Esophagus mucosa (tissue), 1 donor: Measurements from ENCODE around the gene GPR78. TPM values are rescaled to one million over a fixed set of nuclear protein-coding genes. Genes with fewer than 3 reads are reported as not detected.
"Not testable (repeated sequence)": the region's sequence is repeated elsewhere in the genome, so short reads cannot be mapped to it uniquely, and the experiment has no call there.

Experiments
- ATAC-seq: fragments of 200-7000 bp; cut with Tn5 transposase; one replicate; pipeline ENCODE4 v1.9.1; 2020
- total RNA-seq: library from RNA; stranded (reverse); gene quantifications from one replicate; pipeline ENCODE4 v1.2.4, GENCODE V29; 2023
- donor health status: DM: yes; HTN: yes; CAD: no.

Gene GPR78
- total RNA-seq, 1 donor from 2014 or later = 6.4 TPM

DNA sequence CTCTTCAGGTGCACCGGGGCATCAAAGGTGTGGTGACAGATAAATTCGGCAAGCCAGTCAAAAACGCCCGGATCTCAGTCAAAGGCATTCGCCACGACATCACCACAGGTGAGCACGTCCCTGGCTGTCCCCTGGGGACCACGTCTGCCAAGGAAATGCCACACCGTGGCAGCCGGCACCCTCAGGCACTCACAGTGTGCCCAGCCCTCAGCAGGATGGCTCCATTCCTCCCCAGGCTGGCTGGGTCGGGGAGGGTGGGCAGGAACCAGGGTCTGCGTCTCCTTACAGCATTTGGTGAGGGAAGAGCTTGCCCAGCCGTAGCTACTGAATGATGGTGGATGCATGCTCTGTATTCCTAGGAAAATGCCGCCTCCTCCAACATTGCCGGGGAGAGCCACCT, 38.2 kb downstream of the GPR78 start:
- ATAC-seq = no peak

DNA sequence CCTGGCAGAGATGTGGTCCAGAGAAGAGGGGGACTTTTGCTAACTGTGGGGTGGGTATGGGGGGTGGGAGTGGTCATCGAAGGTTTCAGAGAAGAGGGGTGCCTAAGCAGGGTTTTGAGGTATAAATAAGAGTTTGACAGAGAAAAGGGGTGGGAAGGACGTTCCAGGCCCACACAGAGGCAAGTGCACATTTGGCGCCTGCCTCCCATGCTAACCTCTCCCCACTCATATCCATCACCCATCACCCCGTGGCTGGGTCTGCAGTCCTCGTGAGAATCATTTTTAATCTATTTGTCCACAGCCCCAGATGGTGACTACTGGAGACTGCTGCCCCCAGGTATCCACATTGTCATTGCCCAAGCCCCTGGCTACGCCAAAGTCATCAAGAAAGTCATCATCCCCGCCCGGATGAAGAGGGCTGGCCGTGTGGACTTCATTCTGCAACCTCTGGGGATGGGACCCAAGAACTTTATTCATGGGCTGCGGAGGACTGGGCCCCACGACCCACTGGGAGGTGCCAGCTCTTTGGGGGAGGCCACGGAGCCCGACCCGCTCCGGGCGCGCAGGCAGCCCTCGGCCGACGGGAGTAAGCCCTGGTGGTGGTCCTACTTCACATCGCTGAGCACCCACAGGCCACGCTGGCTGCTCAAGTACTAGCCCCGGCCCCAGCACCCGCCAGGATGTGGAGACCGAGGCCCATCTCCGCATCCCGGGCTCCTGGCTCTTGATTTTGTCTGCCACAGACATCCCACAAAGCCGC, 38.9 kb downstream of the GPR78 start:
- no peak for ATAC-seq

DNA sequence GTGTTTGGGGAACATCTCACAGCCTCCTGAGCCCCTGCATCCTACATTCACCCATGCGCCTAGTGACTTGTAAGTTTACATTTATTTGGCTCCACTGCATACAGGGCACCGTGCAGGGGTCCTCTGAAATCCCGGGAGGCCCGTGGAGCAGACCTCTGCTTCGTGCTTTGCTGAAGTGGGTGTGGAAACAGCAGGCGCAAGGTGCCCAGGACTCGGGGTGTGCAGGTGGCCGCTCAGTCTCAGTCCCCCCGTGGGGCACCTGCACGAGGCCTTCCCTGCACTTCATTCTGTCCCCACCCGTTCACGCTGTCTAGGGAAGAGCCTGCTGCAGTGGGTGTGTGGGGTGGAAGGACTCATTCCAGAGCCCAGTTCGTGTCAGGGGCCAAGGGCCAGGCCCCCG, 40.9 kb downstream of the GPR78 start:
- ATAC-seq = not testable (repeated sequence)

DNA sequence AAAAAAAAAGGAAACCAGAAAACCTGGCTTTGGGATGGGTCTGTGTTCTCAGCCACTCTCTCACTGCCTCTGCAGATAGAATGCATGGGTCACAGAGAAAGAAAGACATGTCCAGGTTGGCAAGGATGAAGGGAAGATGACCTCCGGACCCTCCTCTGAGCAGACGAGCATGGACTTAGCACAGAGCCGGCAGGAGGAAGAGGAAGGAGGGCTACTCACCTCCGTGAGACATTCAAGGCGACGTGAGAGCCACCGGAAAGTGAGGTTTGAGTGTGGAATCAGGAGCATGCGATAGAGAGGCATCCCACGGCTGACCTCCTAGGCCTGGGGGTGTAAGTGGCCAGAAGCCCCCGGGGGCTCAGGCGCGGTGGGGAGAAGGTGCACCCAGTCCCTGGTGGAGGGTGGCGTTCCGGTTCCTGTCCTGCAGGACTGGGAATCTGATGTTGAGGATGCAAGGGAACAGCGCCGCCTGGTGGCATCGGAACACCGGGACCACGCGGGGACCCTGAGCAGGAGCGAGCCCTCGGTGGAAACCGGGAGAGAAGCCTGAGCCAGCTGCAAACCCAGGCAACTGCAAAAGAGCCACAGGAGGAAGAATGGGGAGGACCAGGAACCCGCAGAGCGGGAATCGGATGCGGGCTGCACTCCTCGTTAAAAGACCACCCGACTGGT, 44.5 kb downstream of the GPR78 start:
- peak; percentile 24 for ATAC-seq

DNA sequence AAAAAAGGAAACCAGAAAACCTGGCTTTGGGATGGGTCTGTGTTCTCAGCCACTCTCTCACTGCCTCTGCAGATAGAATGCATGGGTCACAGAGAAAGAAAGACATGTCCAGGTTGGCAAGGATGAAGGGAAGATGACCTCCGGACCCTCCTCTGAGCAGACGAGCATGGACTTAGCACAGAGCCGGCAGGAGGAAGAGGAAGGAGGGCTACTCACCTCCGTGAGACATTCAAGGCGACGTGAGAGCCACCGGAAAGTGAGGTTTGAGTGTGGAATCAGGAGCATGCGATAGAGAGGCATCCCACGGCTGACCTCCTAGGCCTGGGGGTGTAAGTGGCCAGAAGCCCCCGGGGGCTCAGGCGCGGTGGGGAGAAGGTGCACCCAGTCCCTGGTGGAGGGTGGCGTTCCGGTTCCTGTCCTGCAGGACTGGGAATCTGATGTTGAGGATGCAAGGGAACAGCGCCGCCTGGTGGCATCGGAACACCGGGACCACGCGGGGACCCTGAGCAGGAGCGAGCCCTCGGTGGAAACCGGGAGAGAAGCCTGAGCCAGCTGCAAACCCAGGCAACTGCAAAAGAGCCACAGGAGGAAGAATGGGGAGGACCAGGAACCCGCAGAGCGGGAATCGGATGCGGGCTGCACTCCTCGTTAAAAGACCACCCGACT, 50.2 kb downstream of the GPR78 start:
- peak; percentile 20 for ATAC-seq

DNA sequence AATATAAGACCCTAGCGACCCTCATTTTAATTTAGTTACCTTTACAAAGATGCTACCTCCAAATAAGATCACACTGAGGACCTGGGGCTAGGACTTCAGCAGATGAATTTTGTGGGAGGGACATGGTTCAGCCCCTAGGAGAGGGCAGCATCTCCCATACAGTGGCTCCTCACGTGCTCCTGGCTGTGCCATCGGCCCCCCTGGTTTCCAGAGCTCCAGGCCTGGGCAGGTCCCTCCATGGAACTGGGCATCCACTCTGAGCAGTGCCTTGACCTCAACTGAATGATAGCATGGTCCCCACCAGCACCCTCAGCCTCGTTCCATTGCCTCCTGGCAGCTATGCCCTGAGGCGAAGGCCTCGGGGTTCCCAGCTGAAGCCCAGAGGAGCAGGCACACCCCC, 51.7 kb downstream of the GPR78 start:
- not testable (repeated sequence) for ATAC-seq

DNA sequence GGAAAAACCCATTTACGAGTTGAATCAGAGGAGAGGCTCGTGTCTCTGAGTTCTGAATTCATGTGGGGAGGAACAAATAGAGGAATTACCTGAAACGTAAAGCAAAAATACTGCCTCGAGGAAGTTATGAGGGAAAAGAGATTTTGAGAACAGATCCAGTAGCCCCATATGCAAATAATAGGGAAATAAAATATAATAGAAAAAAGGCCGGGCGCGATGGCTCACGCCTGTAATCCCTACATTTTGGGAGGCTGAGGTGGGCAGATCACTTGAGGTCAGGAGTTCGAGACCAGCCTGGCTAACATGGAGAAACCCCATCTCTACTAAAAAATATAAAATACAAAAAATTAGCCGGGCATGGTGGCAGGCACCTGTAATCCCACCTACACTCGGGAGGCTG, 54.6 kb downstream of the GPR78 start:
- ATAC-seq = not testable (repeated sequence)

DNA sequence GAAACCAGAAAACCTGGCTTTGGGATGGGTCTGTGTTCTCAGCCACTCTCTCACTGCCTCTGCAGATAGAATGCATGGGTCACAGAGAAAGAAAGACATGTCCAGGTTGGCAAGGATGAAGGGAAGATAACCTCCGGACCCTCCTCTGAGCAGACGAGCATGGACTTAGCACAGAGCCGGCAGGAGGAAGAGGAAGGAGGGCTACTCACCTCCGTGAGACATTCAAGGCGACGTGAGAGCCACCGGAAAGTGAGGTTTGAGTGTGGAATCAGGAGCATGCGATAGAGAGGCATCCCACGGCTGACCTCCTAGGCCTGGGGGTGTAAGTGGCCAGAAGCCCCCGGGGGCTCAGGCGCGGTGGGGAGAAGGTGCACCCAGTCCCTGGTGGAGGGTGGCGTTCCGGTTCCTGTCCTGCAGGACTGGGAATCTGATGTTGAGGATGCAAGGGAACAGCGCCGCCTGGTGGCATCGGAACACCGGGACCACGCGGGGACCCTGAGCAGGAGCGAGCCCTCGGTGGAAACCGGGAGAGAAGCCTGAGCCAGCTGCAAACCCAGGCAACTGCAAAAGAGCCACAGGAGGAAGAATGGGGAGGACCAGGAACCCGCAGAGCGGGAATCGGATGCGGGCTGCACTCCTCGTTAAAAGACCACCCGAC, 55.8 kb downstream of the GPR78 start:
- peak; percentile 27 for ATAC-seq

Other genes starting within 250 kb of the GPR78 start
- gene ACOX3, start 139.7 kb upstream of the GPR78 start, total RNA-seq = 48.0 TPM
- 15.7 TPM for gene TRMT44, start 139.6 kb upstream of the GPR78 start, total RNA-seq
- gene CPZ, start 12.4 kb downstream of the GPR78 start, total RNA-seq = 0.80 TPM